WTC11 (cell line): ENCODE results near the gene AFF3.

Experiments
- ATF6 ChIP-seq: sonication (generic); formaldehyde crosslinking; IDR thresholded peaks from 2 replicates; pipeline ENCODE4 v1.8.1; 2023; ENCODE audit warnings: mild to moderate bottlenecking, missing genetic modification reagents
- CBFB ChIP-seq: sonication (generic); formaldehyde crosslinking; IDR thresholded peaks from 2 replicates; pipeline ENCODE4 v1.8.1; 2022; ENCODE audit warnings: mild to moderate bottlenecking, low read depth, missing genetic modification reagents
- E2F1 ChIP-seq: sonication (generic); formaldehyde crosslinking; IDR thresholded peaks from 2 replicates; pipeline ENCODE4 v1.8.0; 2022; ENCODE audit warnings: mild to moderate bottlenecking, missing genetic modification reagents
- ELF4 ChIP-seq: sonication (generic); formaldehyde crosslinking; IDR thresholded peaks from 2 replicates; pipeline ENCODE4 v1.8.1; 2022; ENCODE audit warnings: low read depth, mild to moderate bottlenecking, moderate library complexity, missing genetic modification reagents
- FOXK1 ChIP-seq: sonication (generic); formaldehyde crosslinking; IDR thresholded peaks from 2 replicates; pipeline ENCODE4 v1.8.0; 2022; ENCODE audit warnings: mild to moderate bottlenecking, moderate library complexity, missing genetic modification reagents
- NFYB ChIP-seq: sonication (generic); formaldehyde crosslinking; conservative IDR thresholded peaks from 2 replicates; pipeline ENCODE4 v1.8.0; 2022; ENCODE audit warnings: low read depth, missing genetic modification reagents
- NR2C2 ChIP-seq: sonication (generic); formaldehyde crosslinking; IDR thresholded peaks from 2 replicates; pipeline ENCODE4 v1.8.0; 2022; ENCODE audit warnings: mild to moderate bottlenecking, missing genetic modification reagents
- TEAD4 ChIP-seq: sonication (generic); formaldehyde crosslinking; IDR thresholded peaks from 2 replicates; pipeline ENCODE4 v1.8.0; 2022; ENCODE audit warnings: mild to moderate bottlenecking, missing genetic modification reagents
- ZBTB21 ChIP-seq: sonication (generic); formaldehyde crosslinking; IDR thresholded peaks from 2 replicates; pipeline ENCODE4 v1.8.1; 2023; ENCODE audit warnings: mild to moderate bottlenecking, missing genetic modification reagents, borderline replicate concordance
- ZBTB43 ChIP-seq: sonication (generic); formaldehyde crosslinking; IDR thresholded peaks from 2 replicates; pipeline ENCODE4 v1.8.1; 2023; ENCODE audit warnings: mild to moderate bottlenecking, missing genetic modification reagents
- ZNF671 ChIP-seq: fragments of 250-450 bp; sonication (Bioruptor Pico); IDR thresholded peaks from 2 replicates; pipeline ENCODE4 v1.8.0; 2021; ENCODE audit warnings: mild to moderate bottlenecking
- TF ChIP-seq, protein P1 (sequence below): fragments of 200-600 bp; IDR thresholded peaks from 2 replicates; pipeline ENCODE4 v1.8.0; 2022; ENCODE audit warnings: antibody characterized with exemption
- TF ChIP-seq, protein P2 (sequence below): sonication (generic); formaldehyde crosslinking; IDR thresholded peaks from 2 replicates; pipeline ENCODE4 v1.8.0; 2022; ENCODE audit warnings: mild to moderate bottlenecking, missing genetic modification reagents
- TF ChIP-seq, protein P3 (sequence below): sonication (generic); formaldehyde crosslinking; IDR thresholded peaks from 2 replicates; pipeline ENCODE4 v1.8.0; 2022; ENCODE audit warnings: mild to moderate bottlenecking, missing genetic modification reagents

DNA sequence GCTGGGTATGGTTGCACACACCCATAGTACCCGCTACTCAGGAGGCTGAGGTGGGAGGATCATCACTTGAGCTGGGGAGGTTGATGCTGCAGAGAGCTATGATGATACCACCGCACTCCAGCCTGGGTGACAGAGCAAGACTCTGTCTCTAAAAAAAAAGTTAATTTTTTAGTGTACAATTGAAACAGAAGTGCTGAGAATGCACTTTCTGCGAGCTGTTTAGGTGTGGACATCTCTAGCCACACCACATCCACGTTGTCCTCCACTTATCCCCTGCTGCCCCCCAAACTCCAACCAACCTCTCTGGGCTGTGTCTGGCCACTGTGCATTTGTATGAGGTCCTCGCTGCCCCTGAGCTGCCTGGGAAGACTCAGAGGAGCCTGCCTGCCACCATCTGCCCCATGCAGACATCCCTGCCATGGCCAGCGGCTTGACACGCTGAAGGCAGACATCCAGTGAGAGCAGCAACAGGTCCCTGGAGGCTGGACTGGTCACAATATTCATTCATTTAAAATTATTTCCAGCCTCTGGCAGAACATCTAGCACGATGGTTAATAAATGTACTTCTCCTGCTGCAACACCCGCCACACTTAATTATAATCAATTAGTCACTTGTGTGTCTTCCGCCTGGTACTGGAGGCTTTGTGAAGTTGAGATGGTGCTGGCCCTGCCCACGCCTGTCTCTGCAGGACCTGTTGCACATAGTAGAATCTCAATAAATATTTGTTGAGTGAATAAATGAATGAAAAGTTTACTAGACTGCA is 3.7 kb upstream of the AFF3 start:
- no peak for TF ChIP-seq ELF4 (CRISPR knock-in tag)
- TF ChIP-seq, protein P1, sequence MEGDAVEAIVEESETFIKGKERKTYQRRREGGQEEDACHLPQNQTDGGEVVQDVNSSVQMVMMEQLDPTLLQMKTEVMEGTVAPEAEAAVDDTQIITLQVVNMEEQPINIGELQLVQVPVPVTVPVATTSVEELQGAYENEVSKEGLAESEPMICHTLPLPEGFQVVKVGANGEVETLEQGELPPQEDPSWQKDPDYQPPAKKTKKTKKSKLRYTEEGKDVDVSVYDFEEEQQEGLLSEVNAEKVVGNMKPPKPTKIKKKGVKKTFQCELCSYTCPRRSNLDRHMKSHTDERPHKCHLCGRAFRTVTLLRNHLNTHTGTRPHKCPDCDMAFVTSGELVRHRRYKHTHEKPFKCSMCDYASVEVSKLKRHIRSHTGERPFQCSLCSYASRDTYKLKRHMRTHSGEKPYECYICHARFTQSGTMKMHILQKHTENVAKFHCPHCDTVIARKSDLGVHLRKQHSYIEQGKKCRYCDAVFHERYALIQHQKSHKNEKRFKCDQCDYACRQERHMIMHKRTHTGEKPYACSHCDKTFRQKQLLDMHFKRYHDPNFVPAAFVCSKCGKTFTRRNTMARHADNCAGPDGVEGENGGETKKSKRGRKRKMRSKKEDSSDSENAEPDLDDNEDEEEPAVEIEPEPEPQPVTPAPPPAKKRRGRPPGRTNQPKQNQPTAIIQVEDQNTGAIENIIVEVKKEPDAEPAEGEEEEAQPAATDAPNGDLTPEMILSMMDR, result no peak
- TF ChIP-seq ATF6 (CRISPR knock-in tag), result no peak
- no peak for TF ChIP-seq ZBTB21 (CRISPR knock-in tag)
- no peak for TF ChIP-seq ZBTB43 (CRISPR knock-in tag)
- no peak for TF ChIP-seq E2F1 (CRISPR knock-in tag)
- no peak for TF ChIP-seq FOXK1 (CRISPR knock-in tag)
- no peak for TF ChIP-seq NFYB (CRISPR knock-in tag)
- TF ChIP-seq NR2C2, result no peak
- TF ChIP-seq ZNF671 (CRISPR knock-in tag), result no peak
- TF ChIP-seq, protein P2, sequence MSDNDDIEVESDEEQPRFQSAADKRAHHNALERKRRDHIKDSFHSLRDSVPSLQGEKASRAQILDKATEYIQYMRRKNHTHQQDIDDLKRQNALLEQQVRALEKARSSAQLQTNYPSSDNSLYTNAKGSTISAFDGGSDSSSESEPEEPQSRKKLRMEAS (CRISPR knock-in tag), result no peak
- TF ChIP-seq TEAD4 (CRISPR knock-in tag), result no peak
- TF ChIP-seq CBFB (CRISPR knock-in tag), result no peak
- TF ChIP-seq, protein P3, sequence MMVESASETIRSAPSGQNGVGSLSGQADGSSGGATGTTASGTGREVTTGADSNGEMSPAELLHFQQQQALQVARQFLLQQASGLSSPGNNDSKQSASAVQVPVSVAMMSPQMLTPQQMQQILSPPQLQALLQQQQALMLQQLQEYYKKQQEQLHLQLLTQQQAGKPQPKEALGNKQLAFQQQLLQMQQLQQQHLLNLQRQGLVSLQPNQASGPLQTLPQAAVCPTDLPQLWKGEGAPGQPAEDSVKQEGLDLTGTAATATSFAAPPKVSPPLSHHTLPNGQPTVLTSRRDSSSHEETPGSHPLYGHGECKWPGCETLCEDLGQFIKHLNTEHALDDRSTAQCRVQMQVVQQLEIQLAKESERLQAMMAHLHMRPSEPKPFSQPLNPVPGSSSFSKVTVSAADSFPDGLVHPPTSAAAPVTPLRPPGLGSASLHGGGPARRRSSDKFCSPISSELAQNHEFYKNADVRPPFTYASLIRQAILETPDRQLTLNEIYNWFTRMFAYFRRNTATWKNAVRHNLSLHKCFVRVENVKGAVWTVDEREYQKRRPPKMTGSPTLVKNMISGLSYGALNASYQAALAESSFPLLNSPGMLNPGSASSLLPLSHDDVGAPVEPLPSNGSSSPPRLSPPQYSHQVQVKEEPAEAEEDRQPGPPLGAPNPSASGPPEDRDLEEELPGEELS, result no peak
